OCI-LY7 (cell line): ENCODE measurements around the gene RBM33. TPM values are rescaled to one million over a fixed set of nuclear protein-coding genes. Genes with fewer than 3 reads are reported as not detected.

Source experiments
- BruUV-seq: library from RNA; stranded (reverse); fragments of 400-500 nt; replicated peaks from 2 replicates; lab custom pipeline; 2021; lab: Mats Ljungman, UMichigan
- CTCF ChIA-PET: fragments of 300-600 bp; sonication (Branson Sonifier 250); formaldehyde crosslinking; loops from one replicate; lab custom pipeline; 2022; ENCODE audit warnings: antibody characterized with exemption; ENCODE audit not compliant: unreplicated experiment; lab: Charles Lee
- POLR2A ChIA-PET: fragments of 300-600 bp; sonication (Branson Sonifier 250); formaldehyde crosslinking; loops from one replicate; lab custom pipeline; 2022; ENCODE audit warnings: antibody characterized with exemption; lab: Charles Lee
- DNase-seq: peaks from one replicate; pipeline ENCODE4 v3.0.0-alpha.2; 2015; ENCODE audit warnings: low spot score
- H2AFZ ChIP-seq: fragments of 200-600 bp; sonication (generic), shearing (Covaris generic); 2 replicates; pipeline ENCODE4 v1.6.1; 2014; ENCODE audit warnings: mild to moderate bottlenecking, antibody characterized with exemption, low read length, moderate library complexity
- H3K27ac ChIP-seq: fragments of 200-600 bp; sonication (generic); 2 replicates; pipeline ENCODE4 v1.5.1; 2014; ENCODE audit warnings: mixed run types, low read depth, mild to moderate bottlenecking, moderate library complexity, low read length, inconsistent platforms; ENCODE audit not compliant: poor library complexity, severe bottlenecking
- H3K36me3 ChIP-seq: fragments of 200-600 bp; sonication (generic); 2 replicates; pipeline ENCODE4 v1.6.1; 2014; ENCODE audit warnings: mild to moderate bottlenecking, antibody characterized with exemption, low read length, moderate library complexity, mixed read lengths; ENCODE audit not compliant: insufficient read depth
- H3K4me1 ChIP-seq: fragments of 200-600 bp; sonication (generic); 2 replicates; pipeline ENCODE4 v1.5.1; 2014; ENCODE audit warnings: mild to moderate bottlenecking, low read length; ENCODE audit not compliant: insufficient read depth, poor library complexity, severe bottlenecking
- H3K4me2 ChIP-seq: fragments of 200-600 bp; sonication (generic); 2 replicates; pipeline ENCODE4 v1.6.1; 2014; ENCODE audit warnings: mild to moderate bottlenecking, low read length
- H3K4me3 ChIP-seq: fragments of 200-600 bp; sonication (generic); 2 replicates; pipeline ENCODE4 v1.5.1; 2014; ENCODE audit warnings: mild to moderate bottlenecking, low read depth, low read length; ENCODE audit not compliant: poor library complexity, severe bottlenecking
- H3K79me2 ChIP-seq: fragments of 200-600 bp; sonication (generic); 2 replicates; pipeline ENCODE4 v1.6.1; 2016; ENCODE audit warnings: low read depth, mild to moderate bottlenecking, low read length, moderate library complexity, mixed read lengths; ENCODE audit not compliant: insufficient read depth
- H3K9me2 ChIP-seq: fragments of 200-600 bp; sonication (generic); 2 replicates; pipeline ENCODE4 v1.6.1; 2016; ENCODE audit warnings: mild to moderate bottlenecking, low read length, mixed read lengths; ENCODE audit not compliant: insufficient read depth
- H3K9me3 ChIP-seq: fragments of 200-600 bp; sonication (generic); 2 replicates; pipeline ENCODE4 v1.6.1; 2014; ENCODE audit warnings: mild to moderate bottlenecking, mixed run types, low read length, mixed read lengths
- H4K20me1 ChIP-seq: fragments of 200-600 bp; sonication (generic); 2 replicates; pipeline ENCODE4 v1.6.1; 2014; ENCODE audit warnings: mild to moderate bottlenecking, antibody characterized with exemption, low read length, moderate library complexity, mixed read lengths; ENCODE audit not compliant: insufficient read depth
- EZH2phosphoT487 ChIP-seq: fragments of 200-600 bp; sonication (generic); IDR thresholded peaks from 2 replicates; pipeline ENCODE4 v1.6.1; 2018; ENCODE audit warnings: low read depth, borderline replicate concordance, mild to moderate bottlenecking, mixed run types, antibody characterized with exemption, low read length, moderate library complexity, mixed read lengths
- intact Hi-C: fragments of 100-400 bp; cut with micrococcal nuclease; formaldehyde crosslinking; loops from one replicate; pipeline ENCODE4 v1.10.0; 2022; ENCODE audit not compliant: unreplicated experiment
- total RNA-seq, 2 experiments: library from RNA; depleted of rRNA in 1 of 2; stranded (reverse); fragments of >200 nt in 1 of 2; shearing (Covaris generic) in 1 of 2; gene quantifications; 2 replicates each; pipeline ENCODE4 v1.2.3, GENCODE V29; 2014 to 2022
- TF ChIP-seq, protein P1 (sequence below): fragments of 200-600 bp; sonication (generic); conservative IDR thresholded peaks from 2 replicates; pipeline ENCODE4 v1.5.1; 2014; ENCODE audit warnings: mild to moderate bottlenecking, antibody characterized with exemption, low read length, moderate library complexity, mixed read lengths

Gene RBM33
- total RNA-seq, 2 experiments from 2014 or later, result 67.6 to 127 TPM

DNA sequence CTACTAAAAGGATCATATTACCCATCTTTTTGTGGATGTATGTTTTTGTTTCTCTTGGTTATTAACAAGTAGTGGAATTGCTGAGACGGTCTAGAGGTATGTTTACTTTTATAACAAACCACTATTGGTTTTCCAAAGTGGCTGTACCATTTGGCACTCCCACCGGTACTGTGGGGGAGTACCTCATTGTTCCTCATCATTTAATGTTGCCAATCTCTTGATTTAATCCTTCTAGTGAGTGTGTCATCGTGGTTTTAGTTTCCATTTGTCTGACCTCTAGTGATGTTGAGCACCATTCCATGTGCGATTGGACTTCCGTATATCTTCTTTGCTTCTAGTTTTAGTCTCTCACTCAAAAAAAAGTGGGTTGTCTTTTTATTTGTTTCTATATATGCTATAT lies 50.4 kb downstream of the RBM33 start:
- Histone ChIP-seq H3K36me3 (peaks cover 80% of the 10 kb centered on the region), H3K4me2 (no peak overlapping the region), H3K9me3 (no peaks in the 10 kb centered on the region), H3K9me2 (no peaks in the 10 kb centered on the region), H3K27ac (no peak overlapping the region), H2AFZ (no peak overlapping the region), H3K79me2 (peaks cover 91% of the 10 kb centered on the region), H3K4me1 (peaks cover 7% of the 10 kb centered on the region), H4K20me1 (peaks cover 36% of the 10 kb centered on the region), H3K4me3 (no peak overlapping the region)
- DNase-seq, result no peak
- intact Hi-C loops, result no loop called here
- no TSS peak for BruUV-seq
- TF ChIP-seq EZH2phosphoT487, result no peak
- TF ChIP-seq, protein P1, sequence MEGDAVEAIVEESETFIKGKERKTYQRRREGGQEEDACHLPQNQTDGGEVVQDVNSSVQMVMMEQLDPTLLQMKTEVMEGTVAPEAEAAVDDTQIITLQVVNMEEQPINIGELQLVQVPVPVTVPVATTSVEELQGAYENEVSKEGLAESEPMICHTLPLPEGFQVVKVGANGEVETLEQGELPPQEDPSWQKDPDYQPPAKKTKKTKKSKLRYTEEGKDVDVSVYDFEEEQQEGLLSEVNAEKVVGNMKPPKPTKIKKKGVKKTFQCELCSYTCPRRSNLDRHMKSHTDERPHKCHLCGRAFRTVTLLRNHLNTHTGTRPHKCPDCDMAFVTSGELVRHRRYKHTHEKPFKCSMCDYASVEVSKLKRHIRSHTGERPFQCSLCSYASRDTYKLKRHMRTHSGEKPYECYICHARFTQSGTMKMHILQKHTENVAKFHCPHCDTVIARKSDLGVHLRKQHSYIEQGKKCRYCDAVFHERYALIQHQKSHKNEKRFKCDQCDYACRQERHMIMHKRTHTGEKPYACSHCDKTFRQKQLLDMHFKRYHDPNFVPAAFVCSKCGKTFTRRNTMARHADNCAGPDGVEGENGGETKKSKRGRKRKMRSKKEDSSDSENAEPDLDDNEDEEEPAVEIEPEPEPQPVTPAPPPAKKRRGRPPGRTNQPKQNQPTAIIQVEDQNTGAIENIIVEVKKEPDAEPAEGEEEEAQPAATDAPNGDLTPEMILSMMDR, result no peak
- ChIA-PET CTCF (no interaction called here), POLR2A (interaction anchor here (1.6 kb wide), 1 partner anchor 10 kb away, joined by 4 read pairs; no protein-coding TSS in a partner anchor)

DNA sequence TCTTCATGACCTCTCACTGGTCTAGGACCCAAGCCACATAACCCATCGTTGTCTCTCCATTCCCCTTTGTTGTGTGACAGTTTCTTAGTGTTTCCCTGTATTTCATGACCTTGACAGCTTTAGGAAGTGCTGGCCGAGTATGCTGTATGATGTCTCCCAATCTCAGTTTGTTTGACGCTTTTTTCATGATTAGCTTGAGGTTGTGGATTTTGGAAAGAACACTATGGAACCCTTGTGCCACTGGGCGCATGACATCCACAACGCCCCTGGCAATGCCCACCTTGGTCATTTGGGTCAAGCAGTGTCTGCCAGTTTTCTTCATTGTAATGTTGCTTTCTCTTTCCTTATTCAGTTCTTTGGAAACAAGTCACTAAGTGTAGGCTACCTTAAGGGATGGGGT lies 52.3 kb downstream of the RBM33 start:
- peaks cover 7% of the 10 kb centered on the region for H3K4me1 ChIP-seq
- H3K9me2 ChIP-seq, result no peaks in the 10 kb centered on the region
- H3K36me3 ChIP-seq, result peaks cover 90% of the 10 kb centered on the region
- ChIA-PET POLR2A (no interaction called here), CTCF (no interaction called here)
- H3K4me3 ChIP-seq, result no peak overlapping the region
- no peaks in the 10 kb centered on the region for H3K9me3 ChIP-seq
- H3K79me2 ChIP-seq, result peaks cover 92% of the 10 kb centered on the region
- H2AFZ ChIP-seq, result no peak overlapping the region
- H3K4me2 ChIP-seq, result no peak overlapping the region
- BruUV-seq, result no TSS peak
- DNase-seq, result no peak
- TF ChIP-seq EZH2phosphoT487, result no peak
- TF ChIP-seq, protein P1, result no peak
- intact Hi-C loops, result no loop called here
- H4K20me1 ChIP-seq, result peaks cover 36% of the 10 kb centered on the region
- no peak overlapping the region for H3K27ac ChIP-seq

DNA sequence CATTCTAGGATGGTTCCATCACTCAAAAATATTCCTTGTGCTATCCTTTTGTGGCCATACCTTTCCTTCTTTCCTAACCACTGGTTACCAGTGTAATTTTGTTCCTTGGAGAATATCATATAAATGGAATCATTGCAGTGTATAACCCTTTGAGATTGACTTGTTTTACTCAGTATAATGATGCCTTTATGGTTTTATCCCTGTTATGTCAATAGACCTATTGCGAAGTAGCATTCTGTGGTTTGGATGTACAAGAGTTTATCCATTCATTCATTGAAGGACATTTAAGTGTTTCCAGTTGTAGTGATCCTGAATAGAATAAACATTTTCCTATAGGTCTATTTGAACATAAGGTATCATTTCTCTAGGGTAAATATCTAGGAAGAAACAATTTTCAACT lies 54.2 kb downstream of the RBM33 start:
- Histone ChIP-seq H3K36me3 (peaks cover 94% of the 10 kb centered on the region), H3K27ac (no peak overlapping the region), H2AFZ (no peak overlapping the region), H3K79me2 (peaks cover 74% of the 10 kb centered on the region), H4K20me1 (peaks cover 27% of the 10 kb centered on the region), H3K4me1 (no peaks in the 10 kb centered on the region), H3K4me2 (no peak overlapping the region), H3K4me3 (no peak overlapping the region), H3K9me2 (no peaks in the 10 kb centered on the region), H3K9me3 (no peaks in the 10 kb centered on the region)
- POLR2A ChIA-PET, result no interaction called here
- DNase-seq, result no peak
- no peak for TF ChIP-seq EZH2phosphoT487
- TF ChIP-seq, protein P1, result no peak
- no TSS peak for BruUV-seq
- CTCF ChIA-PET, result no interaction called here
- intact Hi-C loops, result no loop called here
